ENCODE data around the gene NDUFAF7.
"Not testable (repeated sequence)": the region's sequence is repeated elsewhere in the genome, so short reads cannot be mapped to it uniquely, and the experiment has no call there.

The NDUFAF7 gene

GRCh38 chr2:37215250-37215649 lies 16.2 kb upstream of the NDUFAF7 start:
- DNase-seq (ENCODE audit: low read depth): no peak

GRCh38 chr2:37219046-37219445 lies 12.4 kb upstream of the NDUFAF7 start:
- DNase-seq (ENCODE audit: low read depth): no peak

GRCh38 chr2:37223131-37223530 lies 8.3 kb upstream of the NDUFAF7 start:
- no peak for DNase-seq (ENCODE audit: low read depth)

- DNase-seq (ENCODE audit: low read depth): no peak
These were observed 7.4 kb upstream of the NDUFAF7 start for GRCh38 chr2:37224063-37224462.

- DNase-seq (ENCODE audit: low read depth): not testable (repeated sequence)
These were observed 6.3 kb upstream of the NDUFAF7 start for GRCh38 chr2:37225129-37225528.

- no peak for DNase-seq (ENCODE audit: low read depth)
These were observed 4.6 kb upstream of the NDUFAF7 start for GRCh38 chr2:37226863-37227262.

- no peak for DNase-seq (ENCODE audit: low read depth)
These were observed 2.7 kb upstream of the NDUFAF7 start for GRCh38 chr2:37228788-37229187.

- DNase-seq (ENCODE audit: low read depth): no peak
These were observed 877 bp upstream of the NDUFAF7 start for GRCh38 chr2:37230581-37230980.

GRCh38 chr2:37232131-37232933 lies 874 bp downstream of the NDUFAF7 start:
- DNase-seq (ENCODE audit: low read depth): no peak

GRCh38 chr2:37243435-37243834 lies 12.0 kb downstream of the NDUFAF7 start:
- no peak for DNase-seq (ENCODE audit: low read depth)

GRCh38 chr2:37244017-37244416 lies 12.6 kb downstream of the NDUFAF7 start:
- DNase-seq (ENCODE audit: low read depth): no peak

GRCh38 chr2:37244755-37245154 lies 13.3 kb downstream of the NDUFAF7 start:
- no peak for DNase-seq (ENCODE audit: low read depth)

GRCh38 chr2:37246205-37246604 lies 14.7 kb downstream of the NDUFAF7 start:
- DNase-seq (ENCODE audit: low read depth): no peak

GRCh38 chr2:37250869-37251740 lies 19.6 kb downstream of the NDUFAF7 start:
- no peak for DNase-seq (ENCODE audit: low read depth)

- no peak for DNase-seq (ENCODE audit: low read depth)
These were observed 31.1 kb downstream of the NDUFAF7 start for GRCh38 chr2:37262522-37262921.

- no peak for DNase-seq (ENCODE audit: low read depth)
These were observed 32.4 kb downstream of the NDUFAF7 start for GRCh38 chr2:37263839-37264238.

- DNase-seq (ENCODE audit: low read depth): no peak
These were observed 36.2 kb downstream of the NDUFAF7 start for GRCh38 chr2:37267685-37268084.

- DNase-seq (ENCODE audit: low read depth): no peak
These were observed 36.7 kb downstream of the NDUFAF7 start for GRCh38 chr2:37268111-37268510.

GRCh38 chr2:37271376-37272067 lies 40.1 kb downstream of the NDUFAF7 start:
- no peak for DNase-seq (ENCODE audit: low read depth)

- no peak for DNase-seq (ENCODE audit: low read depth)
These were observed 43.0 kb downstream of the NDUFAF7 start for GRCh38 chr2:37274359-37274965.

- DNase-seq (ENCODE audit: low read depth): no peak
These were observed 44.8 kb downstream of the NDUFAF7 start for GRCh38 chr2:37276291-37276690.

- DNase-seq (ENCODE audit: low read depth): no peak
These were observed 50.5 kb downstream of the NDUFAF7 start for GRCh38 chr2:37281916-37282315.
